Right atrium auricular region (tissue), 2 donors: Measurements from ENCODE around the gene FHIT. TPM values are rescaled to one million over a fixed set of nuclear protein-coding genes. Genes with fewer than 3 reads are reported as not detected.

Experiments
- DNase-seq: peaks from one replicate; pipeline ENCODE4 v3.0.0-alpha.2; 2019; ENCODE audit warnings: low spot score
- H3K27ac ChIP-seq, 2 donors: fragments of 200-600 bp; sonication (generic); 1 replicate in 1 of 2; 2 replicates in 1 of 2; pipeline ENCODE4 v1.5.1; 2016 to 2019
- H3K27me3 ChIP-seq, 2 donors: fragments of 200-600 bp; sonication (generic); one replicate each; pipeline versions ENCODE4 v1.5.1 to v1.6.0; 2017 to 2019
- H3K36me3 ChIP-seq: fragments of 200-600 bp; sonication (generic); one replicate; pipeline ENCODE4 v1.5.1; 2016
- H3K4me1 ChIP-seq, 2 donors: fragments of 200-600 bp; sonication (generic); one replicate each; pipeline versions ENCODE4 v1.5.1 to v1.6.0; 2017 to 2019
- H3K4me3 ChIP-seq, 2 donors: fragments of 200-600 bp; sonication (generic); 1 replicate in 1 of 2; 2 replicates in 1 of 2; pipeline ENCODE4 v1.5.1; 2017 to 2019; ENCODE audit warnings: mild to moderate bottlenecking in 1 of 2, moderate library complexity in 1 of 2
- H3K9me3 ChIP-seq, 2 donors: fragments of 200-600 bp; sonication (generic); one replicate each; pipeline ENCODE4 v1.5.1; 2019
- CTCF ChIP-seq, 2 donors: fragments of 200-600 bp; sonication (generic); IDR thresholded peaks; one replicate each; pipeline ENCODE4 v1.5.1; 2019; ENCODE audit warnings: antibody characterized with exemption in 2 of 2
- total RNA-seq, 2 donors: library from RNA; depleted of rRNA; stranded (reverse); fragments of >200 nt; gene quantifications; one replicate each; pipeline ENCODE4 v1.1.0, GENCODE V29; 2016

FHIT gene
- total RNA-seq, 2 donors from 2014 or later: 10.4 to 11.0 TPM

- H3K4me3 ChIP-seq: no peak overlapping the region
- DNase-seq: no peak
- no peak overlapping the region for H3K27ac ChIP-seq
- TF ChIP-seq CTCF (IDR thresholded peaks at IDR 0.05): no peak
- no peaks in the 10 kb centered on the region for H3K36me3 ChIP-seq
- no peaks in the 10 kb centered on the region for H3K27me3 ChIP-seq
- H3K9me3 ChIP-seq: no peaks in the 10 kb centered on the region
- peaks cover 0 to 12% of the 10 kb centered on the region in 2 donors for H3K4me1 ChIP-seq
Observed at GRCh38 chr3:61247191-61247590, 4.1 kb downstream of the FHIT start.

- H3K27ac ChIP-seq: no peak overlapping the region
- H3K9me3 ChIP-seq: no peaks in the 10 kb centered on the region
- H3K27me3 ChIP-seq: no peaks in the 10 kb centered on the region
- TF ChIP-seq CTCF (IDR thresholded peaks at IDR 0.05): no peak
- peaks cover 0 to 10% of the 10 kb centered on the region in 2 donors for H3K4me1 ChIP-seq
- no peak for DNase-seq
- H3K36me3 ChIP-seq: no peaks in the 10 kb centered on the region
- no peak overlapping the region for H3K4me3 ChIP-seq
Observed at GRCh38 chr3:61239871-61240270, 11.4 kb downstream of the FHIT start.

DNA sequence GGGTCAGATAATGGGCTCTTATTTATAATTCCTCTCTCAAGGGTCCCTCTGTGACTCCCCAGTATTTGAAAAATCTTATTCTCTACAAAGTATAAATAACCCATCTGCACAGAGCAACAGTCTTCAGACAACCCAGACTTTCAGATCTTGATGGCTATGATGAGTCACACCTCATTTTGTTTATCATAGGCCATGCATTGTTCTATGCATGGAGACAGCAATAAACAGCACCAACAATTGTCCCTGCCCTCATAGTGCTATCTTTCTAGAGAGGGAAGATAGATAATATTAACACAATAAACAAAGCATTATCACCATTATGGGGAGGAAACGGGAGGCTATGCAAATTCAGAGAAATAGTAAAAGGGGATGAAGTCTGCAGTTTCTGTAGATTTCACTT, 13.4 kb downstream of the FHIT start:
- H3K36me3 ChIP-seq: no peaks in the 10 kb centered on the region
- no peaks in the 10 kb centered on the region for H3K27me3 ChIP-seq
- no peak overlapping the region for H3K4me3 ChIP-seq
- no peak overlapping the region for H3K27ac ChIP-seq
- H3K4me1 ChIP-seq: peaks cover 0 to 10% of the 10 kb centered on the region in 2 donors
- no peaks in the 10 kb centered on the region for H3K9me3 ChIP-seq
- no peak for TF ChIP-seq CTCF (IDR thresholded peaks at IDR 0.05)
- DNase-seq: no peak

DNA sequence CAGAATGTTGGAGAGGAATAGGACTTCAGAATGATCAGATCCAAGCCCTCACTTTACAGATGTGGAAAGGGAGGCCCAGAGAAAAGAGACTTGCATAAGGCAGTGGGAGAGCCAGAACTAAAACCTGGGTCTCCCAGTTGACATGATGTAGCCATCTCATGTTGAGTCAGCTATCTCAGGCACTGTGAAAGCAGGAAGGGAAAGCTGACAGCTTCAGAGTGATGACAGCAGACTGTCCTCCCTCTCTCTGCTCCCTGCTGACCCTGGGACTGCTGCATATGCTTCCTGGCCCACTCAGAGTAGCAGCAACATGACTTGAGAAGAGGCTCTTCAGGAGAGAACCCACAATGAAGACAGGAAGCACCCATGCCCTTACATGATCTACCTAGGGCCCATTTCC, 14.7 kb downstream of the FHIT start:
- H3K4me3 ChIP-seq: no peak overlapping the region
- H3K9me3 ChIP-seq: no peaks in the 10 kb centered on the region
- H3K27ac ChIP-seq: no peak overlapping the region
- no peaks in the 10 kb centered on the region for H3K36me3 ChIP-seq
- TF ChIP-seq CTCF (IDR thresholded peaks at IDR 0.05): no peak
- no peaks in the 10 kb centered on the region for H3K27me3 ChIP-seq
- peaks cover 0 to 10% of the 10 kb centered on the region in 2 donors for H3K4me1 ChIP-seq
- DNase-seq: no peak

- TF ChIP-seq CTCF (IDR thresholded peaks at IDR 0.05): no peak
- Histone ChIP-seq H3K4me1 (no peaks in the 10 kb centered on the region), H3K4me3 (no peak overlapping the region), H3K9me3 (no peaks in the 10 kb centered on the region), H3K27me3 (no peaks in the 10 kb centered on the region), H3K27ac (no peak overlapping the region), H3K36me3 (no peaks in the 10 kb centered on the region)
- no peak for DNase-seq
Observed at GRCh38 chr3:61233746-61234145, 17.5 kb downstream of the FHIT start.

DNA sequence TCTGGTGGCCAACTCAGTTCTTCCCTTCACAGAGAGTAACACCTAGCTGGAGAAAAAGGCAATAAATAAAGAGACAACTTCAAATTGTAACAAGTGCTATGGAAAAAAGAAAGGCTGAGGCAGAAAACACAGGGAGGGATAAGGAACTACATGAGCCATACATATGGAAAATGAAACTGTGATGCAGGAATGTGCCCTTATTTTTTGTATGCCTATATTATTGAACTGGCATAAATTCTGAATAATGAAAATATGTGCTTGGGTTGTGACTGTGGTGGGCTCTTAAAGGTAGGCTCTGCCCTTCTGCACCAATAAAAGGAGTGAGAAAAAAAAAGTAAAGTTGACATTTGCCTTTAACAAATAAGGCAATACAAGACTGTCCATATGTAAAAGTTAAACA, 19.6 kb downstream of the FHIT start:
- Histone ChIP-seq H3K36me3 (no peaks in the 10 kb centered on the region), H3K9me3 (no peaks in the 10 kb centered on the region), H3K27me3 (no peaks in the 10 kb centered on the region), H3K4me1 (no peaks in the 10 kb centered on the region), H3K4me3 (no peak overlapping the region), H3K27ac (no peak overlapping the region)
- no peak for DNase-seq
- TF ChIP-seq CTCF (IDR thresholded peaks at IDR 0.05): no peak
